GM19240 (cell line): Measurements from ENCODE around the gene NR2F1-AS1.
"Not testable (repeated sequence)": the region's sequence is repeated elsewhere in the genome, so short reads cannot be mapped to it uniquely, and the experiment has no call there.

ENCODE experiments used
- DNase-seq: peaks from one replicate; pipeline ENCODE4 v3.0.0; 2011; ENCODE audit warnings: low spot score; ENCODE audit not compliant: insufficient read length

The NR2F1-AS1 gene

DNA sequence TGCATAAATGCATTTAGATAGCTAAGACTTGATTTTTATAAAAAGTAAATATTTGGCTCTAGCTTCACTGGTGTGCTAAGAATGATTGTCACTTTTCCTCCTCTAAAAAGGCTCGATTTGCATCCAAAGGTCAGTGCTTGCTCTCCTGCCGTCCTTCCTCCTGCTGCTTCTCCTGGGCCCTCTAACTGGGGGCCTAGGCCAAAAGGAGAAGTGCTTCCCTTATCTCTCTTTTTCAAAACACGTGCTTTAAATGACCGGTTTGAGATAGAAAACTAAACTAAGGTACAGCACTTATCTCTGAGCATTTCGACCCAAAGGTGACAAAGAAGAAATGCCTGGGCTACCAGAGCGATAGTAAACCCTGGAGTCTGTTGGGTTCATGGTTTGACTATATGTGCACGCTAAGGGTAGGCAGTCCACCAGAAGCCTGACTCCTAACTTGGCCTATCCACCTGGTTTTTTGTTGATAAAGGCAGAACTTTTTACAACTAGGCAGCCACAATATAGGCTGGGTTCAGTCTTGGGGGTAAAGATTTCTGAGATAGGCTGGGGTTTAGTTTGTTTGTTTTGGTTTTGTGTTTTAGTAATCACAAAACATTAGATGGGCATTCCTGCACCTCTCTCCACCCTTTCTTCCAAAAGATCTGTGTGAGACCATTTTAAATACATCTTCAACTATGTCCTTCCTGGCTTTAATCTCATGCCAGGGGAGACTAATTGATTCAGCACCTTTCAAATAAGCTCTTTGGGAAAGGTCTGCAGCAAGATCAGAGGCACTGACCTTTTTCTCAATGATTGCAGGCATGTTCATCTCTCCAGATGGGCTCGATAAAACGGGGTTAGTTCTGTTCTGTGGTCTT lies 3.8 kb downstream of the NR2F1-AS1 start:
- DNase-seq, result no peak

DNA sequence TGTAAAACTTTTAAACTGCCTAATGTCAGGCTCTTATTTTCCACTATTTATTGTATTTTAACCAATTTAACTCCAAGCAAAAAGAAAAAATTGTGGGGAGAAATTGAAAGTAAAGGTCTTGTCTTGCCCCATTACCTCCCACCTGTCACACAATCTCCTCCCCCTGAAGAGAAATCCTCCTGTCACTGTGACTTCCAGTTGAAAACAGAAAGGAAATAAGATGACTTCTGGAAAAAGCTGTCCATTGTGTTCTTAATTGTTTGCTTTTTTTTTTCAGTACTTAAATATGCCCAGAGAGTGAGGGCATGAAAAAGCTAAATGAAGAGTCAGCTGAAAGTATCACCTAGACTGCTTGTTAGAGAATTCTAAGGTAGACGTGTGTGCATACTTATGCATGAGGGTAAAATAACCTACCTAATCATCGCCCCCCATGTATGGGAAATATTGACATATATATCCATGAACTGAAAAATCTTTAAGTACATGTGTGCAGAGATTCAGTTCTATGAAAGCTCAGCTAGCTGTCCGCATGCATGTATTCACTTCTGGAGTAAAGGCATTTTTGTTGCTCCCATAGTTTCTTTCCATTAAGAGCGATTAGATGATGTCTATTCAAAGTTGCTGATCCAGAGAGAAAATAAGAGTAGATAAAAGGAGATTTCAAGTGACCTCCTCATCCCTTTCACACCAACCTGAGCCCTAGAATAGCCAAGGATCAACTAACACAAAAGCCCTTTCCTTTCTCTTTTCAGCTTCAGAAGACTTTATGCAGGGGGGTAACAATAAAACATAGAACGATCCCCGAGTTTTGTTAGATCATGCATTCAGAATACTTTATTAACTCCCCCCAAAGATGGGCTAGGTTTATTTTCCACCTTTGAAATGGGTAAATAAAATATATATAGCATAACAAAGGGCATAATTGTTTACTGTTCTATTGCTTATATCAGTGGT lies 5.3 kb downstream of the NR2F1-AS1 start:
- no peak for DNase-seq

DNA sequence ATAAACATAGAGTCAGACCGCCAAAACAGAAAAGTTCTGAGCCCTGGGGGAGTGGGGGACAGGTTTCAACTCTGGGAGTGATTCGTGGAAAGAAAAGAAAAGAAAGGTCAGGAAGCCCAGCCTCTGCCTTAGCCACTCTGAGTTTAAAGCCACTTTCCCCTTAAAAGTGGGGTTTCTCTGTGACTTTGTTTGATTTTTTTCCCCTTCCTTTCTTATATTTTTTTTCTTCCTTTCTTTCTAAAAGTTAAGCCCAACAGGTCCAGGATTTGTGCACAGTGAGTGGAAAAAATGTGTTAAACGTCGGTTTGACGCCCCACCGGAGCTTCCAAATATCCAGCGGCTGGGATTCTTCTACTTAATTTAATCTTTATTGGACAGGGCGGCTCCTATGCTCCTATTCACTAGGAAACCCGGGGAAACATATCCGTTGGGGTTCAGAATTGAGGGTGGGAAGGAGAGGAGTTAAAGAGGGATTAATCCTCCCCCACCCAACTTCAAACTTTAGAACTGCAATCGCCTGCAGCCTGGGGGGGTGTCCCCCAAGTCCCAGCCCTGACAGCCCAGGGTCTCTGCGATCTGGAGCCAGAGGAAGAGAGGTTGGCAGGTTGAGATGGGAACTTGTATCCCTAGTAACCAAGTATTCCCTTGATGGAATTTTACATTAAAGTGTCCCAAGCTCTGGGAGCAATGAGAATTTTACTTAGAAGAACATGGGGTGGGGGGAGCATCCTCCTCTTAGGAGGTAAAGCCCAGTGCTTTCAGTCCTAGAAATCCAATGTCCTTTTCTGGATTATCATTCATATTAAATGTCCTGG lies 6.3 kb downstream of the NR2F1-AS1 start:
- no peak for DNase-seq

DNA sequence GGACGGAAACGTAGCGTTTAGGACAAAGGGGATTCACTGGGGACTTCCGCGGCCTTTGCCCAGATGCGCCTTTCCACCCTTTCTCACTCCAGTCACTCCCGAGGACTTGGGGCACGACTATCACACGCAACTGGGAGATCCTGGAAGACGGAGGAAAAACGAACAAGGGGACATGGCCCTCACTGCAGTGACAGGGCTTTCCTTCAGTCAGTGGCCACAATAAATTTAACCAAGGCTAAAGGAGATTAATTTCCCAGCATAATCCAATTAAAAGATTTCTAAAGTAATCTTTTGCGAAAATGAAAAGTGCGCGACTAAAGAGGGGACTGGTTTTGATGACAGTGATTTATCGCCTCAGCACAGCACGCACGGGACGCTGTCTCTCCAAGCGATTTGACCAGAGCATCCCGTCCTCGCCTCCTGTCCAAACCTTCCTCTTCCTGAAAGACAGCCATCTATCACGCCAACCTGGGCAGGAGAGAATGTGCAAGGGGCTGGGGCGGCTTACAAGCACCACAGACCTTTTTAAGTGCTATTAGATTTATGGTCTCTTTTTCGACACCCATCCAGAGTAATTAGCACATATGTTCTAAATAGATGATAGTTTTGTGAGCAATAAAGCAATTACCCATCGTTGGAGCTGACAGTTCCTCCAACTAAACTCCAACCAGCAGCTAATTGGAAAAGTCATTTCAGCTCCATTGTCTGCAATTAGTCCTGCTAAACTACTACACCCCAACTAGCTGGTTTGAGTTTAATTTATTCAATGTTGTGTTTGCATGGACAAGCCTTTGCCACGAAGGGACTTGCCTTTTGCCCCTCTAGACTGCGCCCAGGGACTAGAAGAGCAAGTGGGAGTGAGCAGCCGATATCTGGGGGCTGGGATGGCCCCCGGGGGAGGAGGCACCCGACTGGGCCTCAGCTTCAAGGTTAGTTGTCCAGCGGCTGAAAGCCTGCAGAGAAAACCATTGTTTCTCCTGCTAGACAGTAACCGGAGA lies 7.4 kb downstream of the NR2F1-AS1 start:
- DNase-seq, result no peak

DNA sequence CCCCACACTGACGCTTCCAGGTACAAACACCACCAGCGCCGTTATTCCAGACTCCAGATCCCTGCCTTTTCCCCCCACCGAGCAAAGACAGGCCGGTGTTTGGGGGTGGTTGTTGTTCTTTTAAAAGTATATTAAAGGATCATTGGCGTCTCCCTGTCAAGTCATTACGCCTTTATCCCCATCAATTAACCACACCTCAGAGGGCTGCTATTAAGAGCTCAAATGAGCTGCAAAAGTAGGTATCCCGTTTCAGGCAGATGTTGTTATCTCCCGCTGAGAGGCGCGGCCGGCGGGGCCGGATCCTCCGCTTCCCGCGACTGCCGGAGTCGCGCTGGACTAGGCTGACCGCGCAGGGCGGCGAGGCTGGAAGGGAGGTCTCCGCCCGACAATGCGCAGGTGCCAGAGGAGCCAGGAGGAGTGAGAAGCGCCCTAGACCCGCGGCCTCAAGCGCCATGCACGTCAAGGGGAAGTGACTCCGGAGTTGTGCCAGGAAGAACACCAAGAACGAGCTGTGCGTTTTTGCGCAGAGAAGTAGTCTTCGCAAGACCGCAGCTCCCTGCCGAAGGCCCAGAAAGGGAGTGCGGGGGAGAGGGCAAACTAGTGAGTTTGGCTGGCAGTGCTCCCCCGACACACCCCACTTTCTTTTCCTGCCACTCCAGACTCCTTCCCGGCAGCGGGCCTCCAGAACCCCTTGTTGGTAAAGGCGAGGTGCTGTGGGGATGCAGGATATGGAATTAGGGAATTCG lies 8.2 kb downstream of the NR2F1-AS1 start:
- DNase-seq, result no peak

DNA sequence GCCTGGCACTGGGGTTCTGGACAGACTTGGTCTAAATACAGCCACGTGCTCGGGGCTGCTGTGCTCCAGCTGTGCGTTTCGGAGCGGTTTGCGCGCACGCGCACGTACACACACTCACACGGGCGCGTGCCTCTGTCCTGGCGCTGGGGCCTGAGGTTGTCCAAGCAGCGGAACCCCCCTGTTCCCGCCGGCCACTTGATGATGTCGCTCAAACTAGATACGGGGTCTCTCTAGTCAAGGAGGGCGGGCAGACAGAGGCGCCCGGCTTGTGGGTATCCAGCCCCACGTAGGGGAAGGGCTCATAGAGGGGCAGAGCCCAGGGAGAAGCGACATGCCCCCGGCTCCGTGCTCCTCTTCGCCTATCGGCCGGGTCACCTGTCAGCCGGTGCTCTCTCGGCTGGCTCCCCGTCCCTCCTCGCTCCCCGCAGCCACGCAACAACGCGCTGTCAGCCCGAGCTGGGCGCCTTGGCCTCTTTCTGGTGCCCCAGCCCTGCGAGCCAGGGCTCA lies 8.9 kb downstream of the NR2F1-AS1 start:
- no peak for DNase-seq

DNA sequence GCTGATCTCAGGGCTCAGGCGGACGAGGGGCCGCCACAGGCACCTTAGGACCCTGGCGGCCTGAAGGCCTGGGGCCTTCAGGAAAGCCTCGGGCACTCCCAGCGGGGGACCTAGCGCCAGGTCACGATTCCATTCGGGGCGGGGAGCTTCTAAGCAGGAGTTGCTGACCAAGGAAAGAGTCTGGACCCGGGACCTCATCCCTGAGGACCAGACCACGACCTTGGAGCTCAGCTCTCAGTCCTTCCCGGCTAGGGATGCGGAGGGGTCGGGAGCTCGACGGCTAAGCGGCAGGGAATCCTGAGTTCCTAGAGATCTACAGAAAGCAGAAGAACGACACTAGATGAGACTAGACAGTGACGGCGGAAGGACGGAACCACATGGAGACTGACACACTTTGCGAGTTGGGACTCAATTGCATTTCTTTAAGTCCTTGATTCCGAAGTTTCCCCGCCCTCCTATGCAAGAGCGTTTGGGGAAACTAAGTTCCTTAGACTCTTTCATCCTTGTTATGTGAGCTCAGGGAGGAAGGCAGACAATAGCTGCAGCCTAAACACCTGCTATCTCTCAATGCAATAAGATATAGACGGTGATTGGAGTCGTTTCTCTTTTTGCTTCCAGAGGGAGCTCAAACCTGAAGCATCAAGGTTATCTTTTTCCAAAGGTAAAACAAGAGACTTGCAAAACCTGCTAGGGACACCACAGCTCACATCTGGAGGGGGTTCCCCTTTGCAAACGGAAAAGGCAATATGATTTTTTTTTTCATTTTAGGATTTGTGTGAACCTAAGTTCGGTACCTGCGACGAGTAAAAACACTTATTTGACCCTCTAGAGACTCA lies 9.7 kb downstream of the NR2F1-AS1 start:
- no peak for DNase-seq

DNA sequence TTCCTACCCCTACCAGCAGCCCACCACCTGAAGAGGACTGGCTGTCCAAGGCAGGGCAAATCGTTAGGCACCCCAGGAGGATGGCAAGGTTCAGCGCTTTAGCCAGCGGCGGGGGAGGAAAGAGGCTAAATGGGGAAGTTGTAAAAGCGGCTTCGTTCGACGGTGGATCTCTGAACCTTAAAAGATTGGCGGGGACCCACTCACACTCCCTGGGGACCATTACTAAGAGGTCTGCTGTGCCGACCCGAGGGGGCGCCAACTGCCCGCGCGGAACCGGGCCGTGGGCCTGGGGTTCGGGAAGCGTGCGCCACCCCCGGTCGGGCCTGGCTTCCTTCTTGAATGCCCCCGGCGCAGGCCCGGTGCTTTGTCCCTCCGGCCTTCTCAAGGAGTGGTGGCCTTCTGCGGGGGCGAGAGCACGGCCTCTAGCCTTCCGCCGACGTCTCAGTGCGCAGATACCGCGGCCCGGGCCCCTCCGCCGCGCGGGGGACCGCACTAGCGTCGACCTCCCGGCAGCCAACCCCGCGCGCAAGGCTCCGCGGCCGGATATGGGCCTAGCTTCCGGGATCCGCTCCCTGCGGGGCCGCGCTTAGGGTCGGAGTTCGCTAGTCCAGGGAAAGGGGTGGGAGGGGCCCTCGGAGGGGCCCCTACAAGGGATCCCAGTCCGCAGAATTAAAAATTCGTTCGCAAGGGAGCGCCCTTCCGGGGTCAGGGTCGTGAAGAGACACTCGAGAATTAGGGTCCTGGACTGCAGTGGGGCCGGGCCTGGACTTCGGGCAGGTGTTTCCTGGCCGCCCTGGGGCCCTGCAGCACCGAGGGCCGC lies 10.5 kb downstream of the NR2F1-AS1 start:
- no peak for DNase-seq

DNA sequence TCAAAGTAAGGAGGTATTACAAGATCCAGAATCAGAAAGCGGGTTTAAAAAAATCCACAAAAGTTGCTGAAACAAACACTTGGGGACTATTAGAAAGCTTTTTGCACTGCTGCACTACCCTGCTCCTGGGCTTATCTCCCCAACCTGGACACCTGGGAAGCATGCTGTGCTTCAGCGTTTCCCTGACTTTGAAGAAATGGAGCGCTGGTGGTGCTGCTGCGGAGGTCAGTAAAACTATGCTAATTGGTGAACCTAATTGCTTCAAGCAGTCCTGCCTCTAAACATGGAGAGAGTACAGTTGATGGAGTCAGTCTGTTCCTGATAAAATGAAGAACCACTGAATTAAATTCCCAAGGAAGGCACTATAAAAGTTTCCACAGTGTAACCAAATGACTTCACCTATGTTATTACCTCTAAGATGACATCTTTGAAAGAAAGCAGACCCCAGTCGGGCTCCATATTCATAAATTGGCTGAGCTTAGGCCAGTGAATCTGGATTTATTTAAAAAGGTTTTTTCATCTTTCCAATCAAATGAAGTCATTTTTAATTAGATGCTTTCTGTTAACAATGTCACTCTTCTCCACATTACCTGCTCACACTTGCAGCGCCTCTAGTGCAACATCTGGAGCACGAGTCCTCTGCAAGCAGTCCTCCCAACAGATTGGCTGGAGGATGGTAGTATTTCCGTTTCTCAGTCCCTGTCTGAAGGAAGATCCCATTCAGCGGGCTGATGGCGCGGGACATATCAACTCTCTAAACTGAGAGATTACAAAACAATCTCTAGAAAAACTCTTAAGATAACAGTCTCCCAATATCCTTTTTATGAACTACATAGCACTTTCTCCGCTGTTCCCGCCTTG lies 11.5 kb downstream of the NR2F1-AS1 start:
- DNase-seq, result no peak

DNA sequence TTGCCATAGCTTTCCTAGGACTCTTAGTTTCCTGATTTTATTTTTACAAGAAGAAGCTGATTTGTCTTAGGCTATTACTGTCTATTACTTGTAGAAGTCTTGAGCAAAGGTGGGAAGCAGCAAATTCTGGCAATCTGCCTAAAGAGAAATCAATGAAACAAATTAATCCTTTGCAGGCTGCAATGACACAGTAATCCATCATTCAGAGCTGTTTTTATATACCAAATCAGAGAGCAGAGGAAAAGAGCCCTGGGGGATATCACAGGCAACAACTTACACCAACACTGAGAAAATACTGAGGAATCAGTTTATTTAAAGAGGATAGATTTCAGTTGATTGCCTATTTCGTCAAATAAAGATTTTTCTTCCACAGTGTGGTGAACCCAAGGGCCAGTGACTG lies 13.6 kb downstream of the NR2F1-AS1 start:
- no peak for DNase-seq

DNA sequence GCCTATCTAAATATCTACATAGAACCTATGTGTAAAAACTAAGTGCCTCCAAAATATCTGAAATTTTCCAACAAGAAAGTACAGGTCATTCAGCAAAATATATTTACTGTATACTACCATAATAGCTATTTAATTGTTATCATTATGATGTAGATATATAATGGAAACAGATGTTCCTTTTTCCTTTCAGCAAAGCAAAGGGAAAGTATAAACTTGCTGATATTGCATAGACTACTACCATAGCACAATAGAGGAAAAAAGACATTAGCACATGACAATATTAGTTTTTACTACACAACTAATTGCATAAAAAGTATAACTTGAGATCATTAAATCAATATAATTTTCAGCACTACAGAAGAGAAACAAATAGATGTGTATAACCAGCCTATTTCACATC lies 14.9 kb downstream of the NR2F1-AS1 start:
- no peak for DNase-seq

DNA sequence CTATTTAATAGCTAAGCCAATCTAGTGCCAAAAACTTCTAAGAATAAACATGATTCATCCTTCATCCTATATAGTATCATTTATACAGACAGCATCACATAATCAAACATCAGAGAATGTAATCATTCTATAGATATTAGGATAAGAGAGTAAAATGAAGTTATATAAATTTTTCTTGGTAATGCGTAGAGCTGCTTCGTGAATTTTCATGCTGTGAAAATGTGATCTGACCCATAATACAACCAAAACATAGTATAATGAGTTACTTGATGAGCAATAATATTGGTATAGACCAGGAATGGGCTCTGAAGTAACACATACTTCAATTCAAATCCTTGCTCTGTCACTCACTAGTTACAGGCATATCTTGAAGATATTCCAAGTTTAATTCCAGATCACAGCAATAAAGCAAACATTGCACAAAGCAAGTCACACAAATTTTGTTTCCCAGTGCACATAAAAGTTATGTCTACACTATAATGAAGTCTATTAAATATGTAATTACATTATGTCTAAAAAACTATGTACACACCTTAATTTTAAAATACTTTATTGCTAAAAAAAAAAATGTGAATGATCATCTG lies 23.9 kb downstream of the NR2F1-AS1 start:
- DNase-seq, result no peak

DNA sequence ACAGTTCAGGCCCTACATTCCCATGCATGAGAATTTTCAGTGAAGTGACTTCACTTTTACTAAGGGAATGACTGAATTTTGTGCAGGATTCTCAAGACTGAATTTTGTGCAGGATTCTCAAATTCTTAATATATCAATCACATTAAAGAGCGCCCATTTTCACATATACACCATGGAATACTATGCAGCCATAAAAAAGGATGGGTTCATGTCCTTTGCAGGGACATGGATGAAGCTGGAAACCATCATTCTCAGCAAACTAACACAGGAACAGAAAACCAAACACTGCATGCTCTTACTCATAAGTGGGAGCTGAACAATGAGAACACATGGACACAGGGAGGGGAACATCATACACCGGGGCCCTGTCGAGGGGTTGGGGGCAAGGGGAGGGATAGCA lies 31.4 kb downstream of the NR2F1-AS1 start:
- not testable (repeated sequence) for DNase-seq

DNA sequence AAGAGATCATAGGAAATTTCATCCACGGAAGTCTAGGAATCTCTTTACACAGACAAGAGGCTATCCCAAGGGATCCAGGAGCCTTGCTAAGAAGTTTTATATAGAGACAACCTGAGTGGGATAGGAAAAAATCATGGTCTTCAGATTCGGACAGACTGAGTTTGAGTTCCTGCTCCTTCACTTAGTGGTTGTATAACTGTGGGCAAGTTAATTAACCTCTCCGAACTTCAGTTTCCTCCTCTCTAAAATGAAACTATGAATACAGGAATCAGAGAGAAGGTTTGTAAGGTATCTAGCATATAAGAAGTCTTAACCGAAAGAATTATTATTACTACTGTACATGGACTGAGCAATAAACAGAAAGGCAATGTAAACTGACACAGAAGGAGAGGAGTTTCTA lies 35.1 kb downstream of the NR2F1-AS1 start:
- DNase-seq, result no peak

DNA sequence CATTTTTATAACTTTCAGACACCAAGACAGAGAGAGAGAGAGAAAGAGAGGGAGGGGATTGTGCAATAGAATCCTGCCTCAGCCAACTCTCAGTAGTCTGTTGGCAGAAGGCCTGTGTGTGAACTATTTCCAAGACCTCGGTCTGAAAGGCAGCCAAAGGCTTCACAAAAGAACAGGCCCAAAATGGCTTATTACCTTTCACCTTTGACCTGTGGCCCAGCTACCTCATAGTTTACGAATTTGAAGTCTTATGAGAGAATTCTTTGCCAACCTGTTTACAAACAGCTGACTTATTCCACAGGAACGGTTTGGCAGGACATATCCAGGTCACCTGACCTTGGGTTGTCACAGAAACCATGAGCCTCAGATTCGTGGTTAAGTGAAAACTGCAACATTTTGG lies 48.6 kb downstream of the NR2F1-AS1 start:
- no peak for DNase-seq

DNA sequence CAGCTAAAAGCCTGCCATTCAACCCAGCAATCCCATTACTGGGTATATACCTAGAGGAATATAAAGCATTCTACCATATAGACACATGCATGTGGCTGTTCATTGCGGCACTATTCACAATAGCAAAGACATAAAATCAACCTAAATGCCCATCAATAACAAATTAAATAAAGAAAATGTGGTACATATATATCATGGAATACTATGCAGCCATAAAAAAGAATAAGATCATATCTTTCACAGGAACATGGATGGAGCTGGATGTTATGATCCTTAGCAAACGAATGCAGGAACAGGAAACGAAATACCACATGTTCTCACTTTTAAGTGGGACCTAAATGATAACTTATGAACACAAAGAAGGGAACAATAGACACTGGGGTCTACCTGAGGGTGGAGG lies 59.2 kb downstream of the NR2F1-AS1 start:
- DNase-seq, result not testable (repeated sequence)
